Fibroblast of skin of scalp (primary cell): Measurements from ENCODE around the gene CHRM4.
A peak's percentile ranks its signal among the peaks of the same experiment; 100 is the strongest.

ENCODE experiments used
- DNase-seq: peaks from one replicate; pipeline ENCODE4 v3.0.0-alpha.2; 2013

CHRM4 gene

GRCh38 chr11:46346886-46347636 is 44.5 kb downstream of the CHRM4 start, which contains the start of gene DGKZ:
Gene DGKZ (plus strand): TSS chr11:46347463. CDS start chr11:46347660, 197 bp downstream.
- DNase-seq: peak; percentile 84

GRCh38 chr11:46345881-46346484 is 45.6 kb downstream of the CHRM4 start:
- DNase-seq: no peak

- DNase-seq: no peak
Observed at GRCh38 chr11:46345131-46345597, 46.4 kb downstream of the CHRM4 start.

GRCh38 chr11:46343520-46343919 is 48.1 kb downstream of the CHRM4 start:
- no peak for DNase-seq

- no peak for DNase-seq
Observed at GRCh38 chr11:46342239-46342638, 49.3 kb downstream of the CHRM4 start.

GRCh38 chr11:46341454-46341853 is 50.1 kb downstream of the CHRM4 start:
- no peak for DNase-seq

- no peak for DNase-seq
Observed at GRCh38 chr11:46339816-46340215, 51.8 kb downstream of the CHRM4 start.

GRCh38 chr11:46338988-46339666 is 52.4 kb downstream of the CHRM4 start:
- DNase-seq: peak; percentile 49

- DNase-seq: no peak
Observed at GRCh38 chr11:46338636-46338987, 53.0 kb downstream of the CHRM4 start.

GRCh38 chr11:46337626-46338345 is 53.8 kb downstream of the CHRM4 start:
- DNase-seq: no peak

GRCh38 chr11:46336563-46337180 is 54.9 kb downstream of the CHRM4 start:
- no peak for DNase-seq

GRCh38 chr11:46335890-46336562 is 55.5 kb downstream of the CHRM4 start:
- DNase-seq: no peak

GRCh38 chr11:46335271-46335670 is 56.3 kb downstream of the CHRM4 start:
- DNase-seq: no peak

- no peak for DNase-seq
Observed at GRCh38 chr11:46334211-46334610, 57.4 kb downstream of the CHRM4 start.
